SK-N-SH treated with all-trans-retinoic acid at 6 μM for 48 hours (cell line): ENCODE results near the gene BBC3.

Source experiments
- ARNTL ChIP-seq: fragments of 450-650 bp; formaldehyde crosslinking; IDR thresholded peaks from 2 replicates; pipeline ENCODE4 v1.5.0; 2020; ENCODE audit warnings: low read depth, mild to moderate bottlenecking, moderate library complexity, borderline replicate concordance
- ISL1 ChIP-seq: fragments of 250-450 bp; sonication (Bioruptor Pico); IDR thresholded peaks from 2 replicates; pipeline ENCODE4 v2.1.2; 2022; ENCODE audit warnings: mild to moderate bottlenecking, moderate library complexity
- PPARA ChIP-seq: fragments of 250-450 bp; sonication (Bioruptor Pico); IDR thresholded peaks from 2 replicates; pipeline ENCODE4 v1.5.0; 2020; ENCODE audit warnings: mild to moderate bottlenecking, borderline replicate concordance
- RARB ChIP-seq: fragments of 250-450 bp; sonication (Bioruptor Pico); IDR thresholded peaks from 2 replicates; pipeline ENCODE4 v1.8.0; 2021; ENCODE audit warnings: mild to moderate bottlenecking, moderate library complexity
- TOX ChIP-seq: fragments of 250-450 bp; sonication (Bioruptor Pico); IDR thresholded peaks from 2 replicates; pipeline ENCODE4 v1.8.0; 2021; ENCODE audit warnings: mild to moderate bottlenecking, moderate library complexity, borderline replicate concordance
- ZNF565 ChIP-seq: fragments of 450-650 bp; formaldehyde crosslinking; conservative IDR thresholded peaks from 2 replicates; pipeline ENCODE4 v1.5.0; 2020; ENCODE audit warnings: low read depth, mild to moderate bottlenecking, moderate library complexity

- TF ChIP-seq ARNTL (CRISPR knock-in tag), result no peak
- TF ChIP-seq TOX, result no peak
- TF ChIP-seq PPARA, result no peak
- TF ChIP-seq ZNF565 (CRISPR knock-in tag), result no peak
- no peak for TF ChIP-seq ISL1 (CRISPR knock-in tag)
- TF ChIP-seq RARB (CRISPR knock-in tag), result no peak
Measured at GRCh38 chr19:47187797-47188196, 43.2 kb downstream of the BBC3 start.
